Neuronal stem cell (in vitro differentiated cells): ENCODE data around the gene MYO1C.
"Not testable (repeated sequence)": the region's sequence is repeated elsewhere in the genome, so short reads cannot be mapped to it uniquely, and the experiment has no call there.

Source experiments
- DNase-seq: peaks from one replicate; pipeline ENCODE4 v3.0.0-alpha.2; 2013; ENCODE audit warnings: low spot score
- H2AFZ ChIP-seq: one replicate; pipeline ENCODE4 v1.6.1; 2013; ENCODE audit warnings: mild to moderate bottlenecking, low read length, inconsistent platforms
- H2AK5ac ChIP-seq: 2 replicates; pipeline ENCODE4 v1.6.1; 2013; ENCODE audit warnings: low read depth, mild to moderate bottlenecking, inconsistent platforms, low read length, moderate library complexity, mixed read lengths
- H2BK120ac ChIP-seq: 2 replicates; pipeline ENCODE4 v1.6.1; 2013; ENCODE audit warnings: low read depth, mild to moderate bottlenecking, inconsistent platforms, low read length, moderate library complexity, mixed read lengths
- H2BK12ac ChIP-seq: one replicate; pipeline ENCODE4 v1.6.1; 2013; ENCODE audit warnings: low read length, inconsistent platforms
- H2BK15ac ChIP-seq: 2 replicates; pipeline ENCODE4 v1.6.1; 2013; ENCODE audit warnings: mild to moderate bottlenecking, low read length, inconsistent platforms, mixed read lengths
- H2BK5ac ChIP-seq: one replicate; pipeline ENCODE4 v1.6.1; 2013; ENCODE audit warnings: inconsistent platforms, mild to moderate bottlenecking, low read length, moderate library complexity
- H3K14ac ChIP-seq: one replicate; pipeline ENCODE4 v1.6.1; 2013; ENCODE audit warnings: low read length, inconsistent platforms
- H3K18ac ChIP-seq: 2 replicates; pipeline ENCODE4 v1.6.1; 2013; ENCODE audit warnings: low read length, inconsistent platforms
- H3K23ac ChIP-seq: 2 replicates; pipeline ENCODE4 v1.6.1; 2013; ENCODE audit warnings: low read depth, mild to moderate bottlenecking, mixed read lengths, low read length, inconsistent platforms; ENCODE audit not compliant: poor library complexity
- H3K27ac ChIP-seq: replicated peaks from 3 replicates; pipeline ENCODE4 v1.5.1; 2013; ENCODE audit warnings: low read length, inconsistent platforms
- H3K27me3 ChIP-seq, 3 experiments: 2 replicates each; pipeline ENCODE4 v1.6.1; 2013; ENCODE audit warnings: low read length in 3 of 3, mild to moderate bottlenecking in 2 of 3, inconsistent platforms in 1 of 3, low read depth in 1 of 3, mixed read lengths in 1 of 3, moderate library complexity in 1 of 3; ENCODE audit not compliant: control insufficient read depth in 3 of 3, insufficient read depth in 3 of 3
- H3K36me3 ChIP-seq, 2 donors: replicated peaks in 1 of 2; 2 replicates each; pipeline ENCODE4 v1.6.1; 2013; ENCODE audit warnings: low read length in 2 of 2; ENCODE audit not compliant: control insufficient read depth in 2 of 2, insufficient read depth in 2 of 2
- H3K4ac ChIP-seq: 2 replicates; pipeline ENCODE4 v1.6.1; 2013; ENCODE audit warnings: inconsistent platforms, mild to moderate bottlenecking, low read length, moderate library complexity
- H3K4me1 ChIP-seq, 2 donors: 1 replicate in 1 of 2; 2 replicates in 1 of 2; pipeline ENCODE4 v1.6.1; 2013; ENCODE audit warnings: low read length in 2 of 2, low read depth in 1 of 2; ENCODE audit not compliant: control insufficient read depth in 2 of 2, insufficient read depth in 1 of 2
- H3K4me2 ChIP-seq: one replicate; pipeline ENCODE4 v1.6.1; 2013; ENCODE audit warnings: mild to moderate bottlenecking, low read length, inconsistent platforms; ENCODE audit not compliant: insufficient read depth, poor library complexity, severe bottlenecking
- H3K4me3 ChIP-seq, 2 donors: 2 replicates each; pipeline ENCODE4 v1.5.1; 2013; ENCODE audit warnings: low read length in 2 of 2, mild to moderate bottlenecking in 2 of 2, inconsistent platforms in 1 of 2, moderate library complexity in 1 of 2
- H3K79me1 ChIP-seq: one replicate; pipeline ENCODE4 v1.6.1; 2013; ENCODE audit warnings: low read depth, mild to moderate bottlenecking, inconsistent platforms, low read length, moderate library complexity
- H3K9ac ChIP-seq: one replicate; pipeline ENCODE4 v1.6.1; 2013; ENCODE audit warnings: mild to moderate bottlenecking, low read depth, low read length, inconsistent platforms; ENCODE audit not compliant: poor library complexity
- H3K9me3 ChIP-seq, 2 donors: replicated peaks in 1 of 2; 2 replicates each; pipeline versions ENCODE3 to v1.6.1; 2013; ENCODE audit warnings: low read length in 2 of 2, mild to moderate bottlenecking in 2 of 2, inconsistent platforms in 1 of 2, low read depth in 1 of 2, mixed read lengths in 1 of 2, moderate library complexity in 1 of 2; ENCODE audit not compliant: control insufficient read depth in 2 of 2, insufficient read depth in 1 of 2
- H4K8ac ChIP-seq: one replicate; pipeline ENCODE4 v1.6.1; 2013; ENCODE audit warnings: low read depth, mild to moderate bottlenecking, inconsistent platforms, low read length, moderate library complexity
- H4K91ac ChIP-seq: one replicate; pipeline ENCODE4 v1.6.1; 2013; ENCODE audit warnings: low read length, low read depth, mild to moderate bottlenecking, inconsistent platforms; ENCODE audit not compliant: poor library complexity
- WGBS, 2 donors: extraction: QIAGEN DNeasy Blood & Tissue Kit; methylation state at CpG; one replicate each; pipeline ENCODE4 v1.1.7; 2013; ENCODE audit warnings: missing lambda C conversion rate in 2 of 2, mixed read lengths in 1 of 2; ENCODE audit not compliant: insufficient read length in 2 of 2, insufficient replicate concordance in 1 of 2; ENCODE audit errors: extremely low coverage in 2 of 2; 5-methylcytosine and 5-hydroxymethylcytosine counted together

MYO1C gene

GRCh38 chr17:1445695-1446094, 46.8 kb downstream of the MYO1C start:
- WGBS, 2 donors = no CpG with 5 or more reads among the region's 4 CpGs
- not testable (repeated sequence) for H3K9me3 ChIP-seq, H2BK5ac ChIP-seq, H3K4me2 ChIP-seq, H3K23ac ChIP-seq, DNase-seq, H3K18ac ChIP-seq, H2BK15ac ChIP-seq, H2AK5ac ChIP-seq, H3K4ac ChIP-seq, H2BK120ac ChIP-seq, H4K8ac ChIP-seq, H3K27ac ChIP-seq, H3K27me3 ChIP-seq, H3K9ac ChIP-seq, H3K4me1 ChIP-seq, H3K4me3 ChIP-seq, H3K14ac ChIP-seq, H2BK12ac ChIP-seq, H2AFZ ChIP-seq, H4K91ac ChIP-seq
- peaks cover 4 to 48% of the 10 kb centered on the region in 2 donors for H3K36me3 ChIP-seq
- H3K79me1 ChIP-seq = peaks cover 20% of the 10 kb centered on the region

GRCh38 chr17:1442721-1443120, 49.8 kb downstream of the MYO1C start:
- H2AFZ ChIP-seq, H2BK120ac ChIP-seq, H3K4ac ChIP-seq, H3K9me3 ChIP-seq, H3K18ac ChIP-seq, H3K23ac ChIP-seq, H3K4me3 ChIP-seq, H2BK12ac ChIP-seq, H2BK5ac ChIP-seq, H4K91ac ChIP-seq, H3K27ac ChIP-seq, H2BK15ac ChIP-seq, H3K27me3 ChIP-seq, H3K9ac ChIP-seq, DNase-seq, H3K14ac ChIP-seq, H3K4me1 ChIP-seq, H2AK5ac ChIP-seq, H3K4me2 ChIP-seq: not testable (repeated sequence)
- peak overlapping the region; percentile 43 for H4K8ac ChIP-seq
- peaks cover 17% of the 10 kb centered on the region for H3K79me1 ChIP-seq
- peaks cover 2 to 49% of the 10 kb centered on the region in 2 donors for H3K36me3 ChIP-seq
- no CpG with 5 or more reads among the region's 6 CpGs for WGBS, 2 donors

- H3K4me2 ChIP-seq = no peak overlapping the region
- H3K27ac ChIP-seq = no peak overlapping the region
- H3K27me3 ChIP-seq = no peaks in the 10 kb centered on the region
- no peak overlapping the region for H3K9ac ChIP-seq
- no peak for DNase-seq
- no peak overlapping the region for H2AFZ ChIP-seq
- no peak overlapping the region for H3K18ac ChIP-seq
- H2BK5ac ChIP-seq = no peak overlapping the region
- H2BK120ac ChIP-seq = no peak overlapping the region
- H3K23ac ChIP-seq = no peak overlapping the region
- H2BK12ac ChIP-seq = no peak overlapping the region
- H2BK15ac ChIP-seq = no peak overlapping the region
- H2AK5ac ChIP-seq = no peak overlapping the region
- no peak overlapping the region for H3K4ac ChIP-seq
- H3K79me1 ChIP-seq = peaks cover 17% of the 10 kb centered on the region
- H3K14ac ChIP-seq = no peak overlapping the region
- no peak overlapping the region for H4K91ac ChIP-seq
- H3K4me1 ChIP-seq = no peaks in the 10 kb centered on the region
- no peak overlapping the region for H3K4me3 ChIP-seq
- no peak overlapping the region for H4K8ac ChIP-seq
- peaks cover 2 to 52% of the 10 kb centered on the region in 2 donors for H3K36me3 ChIP-seq
- H3K9me3 ChIP-seq = peaks cover 0 to 2% of the 10 kb centered on the region in 2 donors
- WGBS, 2 donors = no CpG with 5 or more reads among the region's 4 CpGs
These were observed 50.3 kb downstream of the MYO1C start for GRCh38 chr17:1442187-1442586.

GRCh38 chr17:1440921-1441320, 51.6 kb downstream of the MYO1C start:
- H2BK15ac ChIP-seq = no peak overlapping the region
- H2BK5ac ChIP-seq = no peak overlapping the region
- no peaks in the 10 kb centered on the region for H3K9me3 ChIP-seq
- no peak overlapping the region for H3K4me3 ChIP-seq
- H3K27me3 ChIP-seq = no peaks in the 10 kb centered on the region
- DNase-seq = no peak
- no peak overlapping the region for H2BK120ac ChIP-seq
- H3K4ac ChIP-seq = no peak overlapping the region
- H2AK5ac ChIP-seq = no peak overlapping the region
- H4K8ac ChIP-seq = no peak overlapping the region
- H4K91ac ChIP-seq = no peak overlapping the region
- no peak overlapping the region for H3K14ac ChIP-seq
- H3K4me2 ChIP-seq = no peak overlapping the region
- no peak overlapping the region for H2AFZ ChIP-seq
- H3K4me1 ChIP-seq = no peaks in the 10 kb centered on the region
- H3K79me1 ChIP-seq = peaks cover 18% of the 10 kb centered on the region
- H3K18ac ChIP-seq = no peak overlapping the region
- peaks cover 7 to 55% of the 10 kb centered on the region in 2 donors for H3K36me3 ChIP-seq
- no peak overlapping the region for H3K9ac ChIP-seq
- WGBS, 2 donors = no CpG with 5 or more reads among the region's 8 CpGs
- no peak overlapping the region for H3K23ac ChIP-seq
- H2BK12ac ChIP-seq = no peak overlapping the region
- H3K27ac ChIP-seq = no peak overlapping the region
